GM19035 (cell line): ENCODE measurements around the gene RPEL1.

Source experiments
- ATAC-seq: cut with Tn5 transposase; IDR thresholded peaks from one replicate; pipeline ENCODE4 v1.9.1; 2021; ENCODE audit not compliant: unreplicated experiment

Gene RPEL1

GRCh38 chr10:103278537-103278823 lies 32.8 kb downstream of the RPEL1 start:
- no peak for ATAC-seq

GRCh38 chr10:103278862-103279298 lies 33.2 kb downstream of the RPEL1 start:
- ATAC-seq = no peak

- no peak for ATAC-seq
Measured at GRCh38 chr10:103280031-103280430, 34.3 kb downstream of the RPEL1 start.

GRCh38 chr10:103280506-103280905 lies 34.8 kb downstream of the RPEL1 start:
- ATAC-seq = no peak

- ATAC-seq = no peak
Measured at GRCh38 chr10:103281753-103282152, 36.1 kb downstream of the RPEL1 start.

- no peak for ATAC-seq
Measured at GRCh38 chr10:103282961-103283360, 37.3 kb downstream of the RPEL1 start.

GRCh38 chr10:103284170-103284569 lies 38.5 kb downstream of the RPEL1 start:
- no peak for ATAC-seq

- no peak for ATAC-seq
Measured at GRCh38 chr10:103287992-103288391, 42.3 kb downstream of the RPEL1 start.

GRCh38 chr10:103291588-103291987 lies 45.9 kb downstream of the RPEL1 start:
- no peak for ATAC-seq

- no peak for ATAC-seq
Measured at GRCh38 chr10:103295374-103296015, 49.8 kb downstream of the RPEL1 start.
